ENCODE measurements around the gene KCNE5.

KCNE5 gene

DNA sequence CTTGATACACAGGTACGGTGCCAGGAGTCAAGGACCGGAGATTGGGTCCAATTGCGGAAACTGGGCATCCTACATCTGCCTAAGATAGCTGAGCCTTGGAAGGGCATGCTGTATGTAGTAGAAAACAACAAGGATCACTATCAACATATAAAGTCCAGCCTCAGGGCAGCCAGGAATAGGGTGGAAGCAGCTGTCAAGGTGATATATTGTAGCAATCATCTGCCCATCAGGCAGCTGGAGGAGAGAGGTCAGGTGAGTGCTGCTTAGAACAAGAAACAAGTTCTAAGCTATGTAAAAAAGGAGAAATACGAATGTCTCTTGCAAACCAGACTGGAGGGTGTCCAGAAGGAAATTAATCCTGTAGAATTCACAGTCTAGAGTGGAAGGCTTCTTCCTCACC, 34.8 kb downstream of the KCNE5 start:
- H3K27ac ChIP-seq (ENCODE audit: low read length) = no peak overlapping the region
- no peak overlapping the region for H3K9ac ChIP-seq (ENCODE audit: low read length)
- no peaks in the 10 kb centered on the region for H3F3A ChIP-seq (ENCODE audit: insufficient read depth, low read length)
- H3K27me3 ChIP-seq (replicated peaks; ENCODE audit: insufficient read depth, low read length) = no peaks in the 10 kb centered on the region
- no peaks in the 10 kb centered on the region for H4K20me1 ChIP-seq (ENCODE audit: insufficient read depth, low read length)
- no peaks in the 10 kb centered on the region for H3K79me2 ChIP-seq (ENCODE audit: low read length)
- TF ChIP-seq, protein P1, sequence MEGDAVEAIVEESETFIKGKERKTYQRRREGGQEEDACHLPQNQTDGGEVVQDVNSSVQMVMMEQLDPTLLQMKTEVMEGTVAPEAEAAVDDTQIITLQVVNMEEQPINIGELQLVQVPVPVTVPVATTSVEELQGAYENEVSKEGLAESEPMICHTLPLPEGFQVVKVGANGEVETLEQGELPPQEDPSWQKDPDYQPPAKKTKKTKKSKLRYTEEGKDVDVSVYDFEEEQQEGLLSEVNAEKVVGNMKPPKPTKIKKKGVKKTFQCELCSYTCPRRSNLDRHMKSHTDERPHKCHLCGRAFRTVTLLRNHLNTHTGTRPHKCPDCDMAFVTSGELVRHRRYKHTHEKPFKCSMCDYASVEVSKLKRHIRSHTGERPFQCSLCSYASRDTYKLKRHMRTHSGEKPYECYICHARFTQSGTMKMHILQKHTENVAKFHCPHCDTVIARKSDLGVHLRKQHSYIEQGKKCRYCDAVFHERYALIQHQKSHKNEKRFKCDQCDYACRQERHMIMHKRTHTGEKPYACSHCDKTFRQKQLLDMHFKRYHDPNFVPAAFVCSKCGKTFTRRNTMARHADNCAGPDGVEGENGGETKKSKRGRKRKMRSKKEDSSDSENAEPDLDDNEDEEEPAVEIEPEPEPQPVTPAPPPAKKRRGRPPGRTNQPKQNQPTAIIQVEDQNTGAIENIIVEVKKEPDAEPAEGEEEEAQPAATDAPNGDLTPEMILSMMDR (IDR thresholded peaks at IDR 0.05; ENCODE audit: low read length) = no peak
- TF ChIP-seq EZH2phosphoT487 (IDR thresholded peaks at IDR 0.05; ENCODE audit: low read length) (no peak), EZH2 (optimal IDR thresholded peaks at IDR 0.05; ENCODE audit: low read depth, low read length) (no peak)
- no peak overlapping the region for H3K4me3 ChIP-seq (ENCODE audit: low read length)
- no peaks in the 10 kb centered on the region for H3K4me1 ChIP-seq (ENCODE audit: low read length)
- no peaks in the 10 kb centered on the region for H3K9me2 ChIP-seq (replicated peaks; ENCODE audit: insufficient read depth, low read length)
- no peak for DNase-seq
- H3K4me2 ChIP-seq (ENCODE audit: low read depth, low read length) = no peak overlapping the region
- no peak overlapping the region for H2AFZ ChIP-seq (ENCODE audit: low read length)
- no peaks in the 10 kb centered on the region for H3K9me3 ChIP-seq (replicated peaks; ENCODE audit: insufficient read depth, low read length)
- H3K36me3 ChIP-seq (replicated peaks; ENCODE audit: insufficient read depth, low read length) = no peaks in the 10 kb centered on the region

DNA sequence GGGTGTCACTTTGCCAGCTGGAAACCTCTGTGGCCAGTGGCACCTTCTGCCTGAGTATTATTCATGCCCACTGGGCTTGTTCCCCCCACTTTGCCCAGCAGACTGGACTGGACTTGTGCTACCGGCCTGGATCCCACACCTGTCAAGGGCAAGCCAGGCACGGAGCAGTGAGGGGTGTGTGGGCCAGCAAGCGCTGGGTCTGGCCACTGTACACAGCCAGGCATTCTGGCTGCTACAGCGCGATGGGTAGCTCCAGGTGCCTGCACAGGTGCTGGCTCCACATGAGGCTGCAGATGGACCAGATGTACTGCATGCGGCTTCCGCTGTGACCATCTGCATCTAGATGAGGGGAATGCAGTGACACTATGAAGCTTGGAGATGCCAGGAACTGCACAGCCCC, 39.5 kb downstream of the KCNE5 start:
- Histone ChIP-seq H2AFZ (ENCODE audit: low read length) (no peak overlapping the region), H3K9me2 (replicated peaks; ENCODE audit: insufficient read depth, low read length) (no peaks in the 10 kb centered on the region), H3K4me1 (ENCODE audit: low read length) (no peaks in the 10 kb centered on the region), H3K79me2 (ENCODE audit: low read length) (no peaks in the 10 kb centered on the region), H3K4me2 (ENCODE audit: low read depth, low read length) (no peak overlapping the region), H3K36me3 (replicated peaks; ENCODE audit: insufficient read depth, low read length) (no peaks in the 10 kb centered on the region), H3F3A (ENCODE audit: insufficient read depth, low read length) (no peaks in the 10 kb centered on the region), H3K9me3 (replicated peaks; ENCODE audit: insufficient read depth, low read length) (no peaks in the 10 kb centered on the region), H4K20me1 (ENCODE audit: insufficient read depth, low read length) (no peaks in the 10 kb centered on the region), H3K9ac (ENCODE audit: low read length) (no peak overlapping the region), H3K4me3 (ENCODE audit: low read length) (no peak overlapping the region), H3K27me3 (replicated peaks; ENCODE audit: insufficient read depth, low read length) (no peaks in the 10 kb centered on the region), H3K27ac (ENCODE audit: low read length) (no peak overlapping the region)
- no peak for DNase-seq
- TF ChIP-seq EZH2phosphoT487 (IDR thresholded peaks at IDR 0.05; ENCODE audit: low read length) = no peak
- no peak for TF ChIP-seq EZH2 (optimal IDR thresholded peaks at IDR 0.05; ENCODE audit: low read depth, low read length)
- TF ChIP-seq, protein P1 (IDR thresholded peaks at IDR 0.05; ENCODE audit: low read length) = no peak

DNA sequence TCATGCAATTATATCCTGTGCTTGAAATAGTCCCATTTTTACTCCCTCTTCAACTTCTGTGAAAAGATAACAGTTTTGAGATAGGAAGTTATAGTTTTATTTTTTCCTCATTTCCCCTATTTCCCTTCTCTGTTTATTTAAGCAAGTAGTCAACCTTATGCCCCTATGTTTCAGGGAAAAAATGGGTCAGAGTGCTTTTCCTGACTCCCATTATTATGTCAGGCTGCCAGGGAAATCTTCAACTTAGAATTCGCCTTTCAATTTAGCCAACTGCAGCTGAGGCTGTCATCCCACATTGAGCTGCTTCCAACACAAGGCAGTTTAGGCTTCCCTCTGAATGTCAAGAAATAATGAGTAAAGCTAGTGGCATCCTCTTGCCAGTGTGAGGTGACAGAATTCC, 46.1 kb downstream of the KCNE5 start:
- H3K36me3 ChIP-seq (replicated peaks; ENCODE audit: insufficient read depth, low read length) = no peaks in the 10 kb centered on the region
- no peak overlapping the region for H2AFZ ChIP-seq (ENCODE audit: low read length)
- no peak overlapping the region for H3K9ac ChIP-seq (ENCODE audit: low read length)
- H3K27ac ChIP-seq (ENCODE audit: low read length) = no peak overlapping the region
- H3K4me1 ChIP-seq (ENCODE audit: low read length) = no peaks in the 10 kb centered on the region
- H4K20me1 ChIP-seq (ENCODE audit: insufficient read depth, low read length) = no peaks in the 10 kb centered on the region
- TF ChIP-seq, protein P1 (IDR thresholded peaks at IDR 0.05; ENCODE audit: low read length) = no peak
- TF ChIP-seq EZH2phosphoT487 (IDR thresholded peaks at IDR 0.05; ENCODE audit: low read length) (no peak), EZH2 (optimal IDR thresholded peaks at IDR 0.05; ENCODE audit: low read depth, low read length) (no peak)
- H3K27me3 ChIP-seq (replicated peaks; ENCODE audit: insufficient read depth, low read length) = no peaks in the 10 kb centered on the region
- H3K9me2 ChIP-seq (replicated peaks; ENCODE audit: insufficient read depth, low read length) = no peaks in the 10 kb centered on the region
- H3K9me3 ChIP-seq (replicated peaks; ENCODE audit: insufficient read depth, low read length) = no peaks in the 10 kb centered on the region
- H3K4me2 ChIP-seq (ENCODE audit: low read depth, low read length) = no peak overlapping the region
- H3K79me2 ChIP-seq (ENCODE audit: low read length) = no peaks in the 10 kb centered on the region
- H3F3A ChIP-seq (ENCODE audit: insufficient read depth, low read length) = no peaks in the 10 kb centered on the region
- H3K4me3 ChIP-seq (ENCODE audit: low read length) = no peak overlapping the region
- no peak for DNase-seq

Data from MM.1S (cell line).